Eye (tissue), 1 donor: Measurements from ENCODE around the gene OLFML1.
"Not testable (repeated sequence)": the region's sequence is repeated elsewhere in the genome, so short reads cannot be mapped to it uniquely, and the experiment has no call there.

Experiments
- DNase-seq: peaks from one replicate; pipeline ENCODE4 v3.0.0-alpha.2; 2015

The OLFML1 gene

DNA sequence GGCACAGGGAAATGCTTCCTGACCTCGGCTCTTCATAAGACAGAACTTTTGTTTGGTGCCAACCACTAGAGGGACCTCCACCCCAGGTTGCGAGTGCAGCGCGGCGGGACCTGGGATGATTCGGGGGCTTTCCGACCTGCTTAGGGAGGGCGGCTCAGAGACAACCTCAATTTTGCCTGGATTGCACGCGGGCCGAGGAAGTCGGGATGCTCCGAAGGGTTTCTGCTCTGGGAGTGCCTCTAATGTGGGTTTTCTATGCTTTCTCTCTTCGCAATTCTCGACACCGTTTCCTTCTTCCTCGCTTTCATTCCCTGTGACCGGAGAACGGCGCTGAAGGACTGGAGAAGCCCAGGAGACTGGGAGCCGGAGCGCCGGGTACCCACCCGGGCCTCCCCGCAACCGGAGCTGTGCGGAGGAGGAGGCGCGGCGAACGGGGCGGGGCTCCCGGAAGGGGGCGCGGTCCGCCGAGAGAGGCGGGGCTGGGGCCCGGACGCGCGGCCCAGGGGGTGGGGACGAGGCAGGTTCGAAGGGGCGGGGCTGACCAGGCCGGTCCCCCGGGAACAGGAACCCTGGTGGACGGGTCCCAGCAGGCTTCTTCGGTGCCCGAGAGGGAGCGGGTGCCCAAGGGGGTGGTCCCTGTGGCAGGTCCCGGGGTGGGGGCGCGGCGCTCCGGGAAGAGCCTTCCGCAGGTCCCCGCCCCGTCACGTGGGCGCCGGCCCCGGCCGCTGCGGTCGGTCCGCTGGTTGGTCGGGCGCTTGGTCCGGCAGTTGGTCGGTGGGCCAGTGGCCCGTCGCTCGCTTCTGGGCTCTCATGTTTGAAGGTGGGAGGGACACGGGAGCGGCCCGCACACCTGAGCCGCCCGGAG, 28.2 kb downstream of the OLFML1 start, which contains the start of gene PPFIBP2:
PPFIBP2 (plus strand) TSS at position 766 of the 865 bp plus-strand sequence. CDS start 35,477 bp downstream, outside the sequence.
- peak; percentile 92 for DNase-seq

DNA sequence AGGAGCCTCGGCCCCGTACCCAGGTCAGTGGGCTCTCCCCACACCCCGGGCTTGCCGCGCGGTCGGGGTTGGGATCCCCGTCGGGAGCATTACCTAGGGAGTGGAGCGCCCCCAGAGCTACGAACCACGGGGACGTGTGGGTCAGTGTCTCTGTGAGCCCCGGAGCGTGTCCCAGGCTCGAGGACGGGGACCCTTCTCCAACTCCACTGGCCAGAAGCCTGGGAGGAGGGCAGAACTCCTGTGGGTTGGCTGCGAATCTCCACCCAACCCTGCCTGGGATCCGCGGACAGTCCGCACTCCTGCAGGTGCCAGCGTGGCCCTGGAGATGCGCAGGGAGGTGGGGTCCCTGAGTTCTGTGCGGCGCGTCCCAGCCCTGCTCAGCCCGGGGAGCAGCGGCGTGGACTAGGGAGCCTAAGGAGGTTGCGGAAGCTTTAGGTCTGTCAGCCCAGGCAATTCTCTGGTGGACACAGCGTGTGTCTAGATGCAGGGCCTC, 28.8 kb downstream of the OLFML1 start:
- DNase-seq, result no peak

DNA sequence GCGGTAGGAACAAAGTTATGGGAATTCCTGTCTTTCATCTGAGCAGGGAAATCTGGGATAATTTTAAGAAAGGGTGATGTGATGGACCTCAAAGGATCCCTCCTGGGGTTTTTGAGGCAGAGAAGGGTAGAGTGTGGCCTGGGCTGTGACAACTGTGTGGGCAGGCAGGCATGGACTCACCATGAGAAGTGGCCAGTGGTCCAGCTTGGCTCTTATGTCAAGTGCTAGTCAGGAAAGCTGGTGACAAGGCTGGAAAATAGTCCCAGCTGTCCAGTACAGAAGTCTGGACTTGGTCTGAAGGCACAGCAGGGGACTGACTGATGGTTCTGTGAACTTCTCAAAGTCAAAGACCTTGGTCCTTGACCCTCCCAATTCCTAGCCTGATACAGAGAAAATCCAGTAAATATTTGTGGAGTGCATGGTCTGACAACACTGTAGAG, 30.2 kb downstream of the OLFML1 start:
- no peak for DNase-seq

DNA sequence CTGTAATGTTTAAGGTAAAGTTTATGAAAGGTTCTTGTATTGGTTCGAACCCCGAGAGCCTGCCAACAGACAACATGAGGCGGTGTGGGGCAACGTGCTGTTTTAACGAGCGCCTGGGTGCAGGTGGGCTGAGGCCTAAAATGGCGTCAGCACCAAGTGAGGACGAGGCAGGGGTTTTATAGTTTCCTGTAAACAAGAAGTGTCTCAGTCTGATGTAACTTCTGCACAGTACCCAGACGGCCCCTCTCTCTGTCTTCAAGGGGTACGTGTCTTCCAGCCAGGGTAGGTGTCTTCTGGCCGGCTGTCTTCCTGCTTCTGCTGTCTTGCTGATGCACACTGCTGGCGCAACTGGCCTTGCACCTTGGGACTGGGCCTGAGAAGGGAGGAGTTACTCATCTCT, 31.2 kb downstream of the OLFML1 start:
- no peak for DNase-seq

DNA sequence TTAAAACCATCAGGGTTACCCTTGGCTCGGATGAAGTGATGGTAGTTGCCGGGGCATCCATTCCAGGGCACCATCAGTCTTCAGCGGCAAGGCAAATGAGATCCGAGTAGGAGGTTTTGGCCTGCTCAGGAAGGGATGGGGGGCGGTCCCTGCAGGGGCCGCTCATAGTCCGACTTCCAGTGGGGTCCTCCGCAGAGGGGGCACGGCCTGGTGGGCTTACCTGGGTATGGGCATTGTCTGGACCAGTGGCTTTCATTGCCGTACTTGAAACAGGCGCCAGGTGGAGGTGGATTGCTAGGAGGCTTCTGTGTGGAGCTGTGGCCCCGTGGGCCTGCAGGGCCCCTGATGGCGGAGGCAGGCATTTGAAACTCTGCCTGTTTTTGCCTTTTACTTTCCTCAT, 32.4 kb downstream of the OLFML1 start:
- DNase-seq, result not testable (repeated sequence)

DNA sequence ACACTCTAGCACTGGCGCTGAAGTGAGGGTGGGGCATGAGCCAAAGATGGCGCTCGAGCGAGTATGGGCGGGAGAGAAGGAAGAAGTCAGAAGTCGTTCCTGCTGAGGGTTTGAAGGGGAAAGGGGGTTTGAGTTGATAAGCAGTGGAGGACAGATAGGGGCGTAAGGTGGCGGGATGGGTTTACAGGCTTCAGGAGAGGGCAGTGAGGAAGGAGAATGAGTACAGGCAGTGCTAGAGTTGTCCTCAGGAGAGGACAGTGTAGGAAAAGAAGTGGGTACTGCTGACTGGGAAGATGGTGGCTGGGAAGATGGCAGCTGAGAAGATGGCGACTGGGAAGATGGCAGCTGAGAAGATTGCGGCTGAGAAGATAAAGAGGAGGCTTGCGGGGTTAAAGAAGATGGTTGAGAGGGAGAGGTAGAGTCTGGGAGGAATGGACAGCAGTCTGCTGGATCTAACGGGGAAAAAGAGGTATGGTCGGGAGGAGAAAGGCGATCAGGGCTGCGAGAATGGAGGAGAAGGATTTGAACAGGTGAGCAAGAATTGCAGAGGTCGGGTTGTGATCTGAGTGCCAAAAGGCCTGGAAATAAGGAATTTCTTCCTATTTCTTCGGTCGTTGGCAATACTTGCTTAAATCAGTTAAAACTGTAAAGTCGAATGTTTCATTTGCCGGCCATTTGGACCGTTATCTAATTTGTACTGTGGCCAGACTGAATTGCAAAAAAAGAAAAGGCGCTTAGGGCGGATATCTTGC, 33.7 kb downstream of the OLFML1 start:
- no peak for DNase-seq

DNA sequence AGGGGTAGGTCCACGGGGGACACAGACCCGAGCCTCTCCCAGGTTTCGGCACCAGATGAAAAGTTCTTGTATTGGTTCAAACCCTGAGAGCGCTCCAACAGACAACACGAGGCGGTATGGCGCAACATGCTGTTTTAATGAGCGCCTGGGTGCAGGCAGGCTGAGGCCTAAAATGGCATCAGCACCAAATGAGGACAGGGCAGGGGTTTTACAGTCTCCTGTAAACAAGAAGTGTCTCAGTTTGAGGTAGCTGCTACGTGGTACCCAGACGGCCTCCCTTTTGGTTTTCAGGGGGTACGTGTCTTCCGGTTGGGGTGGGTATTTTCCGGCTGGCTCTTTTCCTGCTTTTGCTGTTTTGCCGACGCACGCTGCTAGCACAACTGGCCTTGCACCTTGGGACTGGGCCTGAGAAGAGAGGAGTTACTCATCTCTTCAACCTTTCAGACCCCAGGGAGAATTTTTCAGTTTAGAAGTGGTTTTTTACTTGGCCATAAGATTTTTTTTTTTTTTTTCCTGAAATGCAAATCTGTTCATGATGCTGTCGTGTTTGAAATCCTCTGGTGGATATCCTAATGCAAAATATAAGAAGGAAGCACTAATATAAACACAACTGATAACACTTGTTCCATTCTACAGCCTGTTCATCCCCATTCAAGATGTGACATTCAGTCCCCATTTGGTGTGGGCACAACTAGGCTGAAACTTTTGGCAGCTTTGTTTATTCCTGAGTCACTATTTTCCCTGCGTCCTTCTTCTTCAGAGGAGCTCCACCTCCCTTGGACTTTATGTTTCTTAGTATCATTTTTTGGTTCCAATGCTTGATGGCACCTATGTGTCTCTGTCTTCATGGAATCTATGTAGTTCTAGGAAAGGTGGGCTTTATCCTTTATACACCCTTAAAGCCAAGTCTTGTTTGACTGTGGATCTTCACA, 35.0 kb downstream of the OLFML1 start:
- DNase-seq, result no peak

DNA sequence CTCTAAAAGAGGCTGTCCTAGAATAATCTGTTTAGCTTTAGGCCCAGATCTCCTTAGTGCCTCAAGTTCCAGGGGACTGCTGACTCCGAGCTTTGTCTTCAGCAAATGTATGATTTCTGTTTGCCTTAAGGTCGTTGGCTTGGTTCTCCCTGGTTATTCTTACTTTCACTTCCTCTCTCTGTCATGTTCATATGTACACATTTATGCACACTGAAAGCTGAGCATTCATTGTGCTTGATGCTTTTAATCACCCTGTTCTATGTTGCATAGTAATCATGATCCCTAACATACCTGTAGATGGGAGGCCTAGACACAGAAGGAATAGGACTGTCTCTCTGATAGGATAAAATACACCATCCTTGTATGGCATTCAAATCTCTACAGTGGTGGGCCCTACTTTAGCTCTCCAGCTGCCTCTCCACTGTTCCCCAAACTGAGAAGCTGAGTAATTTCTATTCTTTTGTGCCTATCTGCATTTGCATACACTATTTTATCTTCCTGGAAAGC, 35.7 kb downstream of the OLFML1 start:
- no peak for DNase-seq

DNA sequence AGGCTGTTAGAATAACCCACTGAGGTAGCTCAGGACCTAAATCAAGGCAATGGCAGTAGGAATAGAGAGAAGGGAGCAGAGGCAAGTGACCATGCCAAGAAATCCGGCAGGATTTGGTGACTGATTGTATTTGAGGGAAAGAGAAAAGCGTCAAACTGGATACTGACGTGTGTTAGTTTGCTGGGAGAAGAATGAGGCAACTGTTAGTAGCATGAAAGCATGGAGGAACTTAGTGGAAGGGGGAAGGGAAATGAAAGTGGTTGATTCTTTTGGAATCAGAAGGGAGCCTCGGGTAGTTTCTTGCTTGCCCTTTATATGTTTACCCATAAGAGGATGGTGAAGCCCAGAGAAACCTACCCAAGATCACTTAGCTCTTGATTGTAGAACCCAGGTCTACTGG, 36.8 kb downstream of the OLFML1 start:
- DNase-seq, result no peak

DNA sequence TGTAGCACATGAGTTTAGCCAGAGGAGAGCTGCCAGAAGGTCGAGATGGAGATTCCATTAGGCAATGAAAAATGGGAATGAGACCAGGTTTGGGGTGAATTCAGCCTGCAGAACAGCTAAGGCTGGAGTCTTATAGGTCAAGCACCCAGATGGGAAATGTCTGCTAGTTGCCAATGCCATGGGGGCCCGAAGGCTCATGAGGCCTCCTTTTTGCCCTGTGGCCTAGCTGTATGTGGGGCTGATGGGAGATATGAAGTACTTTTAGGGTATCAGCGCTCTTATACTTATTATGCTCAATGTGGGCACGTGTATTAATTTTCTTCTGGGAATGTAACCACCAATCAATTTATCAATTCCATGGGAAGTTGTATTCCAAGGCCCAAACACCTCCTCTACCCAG, 37.2 kb downstream of the OLFML1 start:
- no peak for DNase-seq

DNA sequence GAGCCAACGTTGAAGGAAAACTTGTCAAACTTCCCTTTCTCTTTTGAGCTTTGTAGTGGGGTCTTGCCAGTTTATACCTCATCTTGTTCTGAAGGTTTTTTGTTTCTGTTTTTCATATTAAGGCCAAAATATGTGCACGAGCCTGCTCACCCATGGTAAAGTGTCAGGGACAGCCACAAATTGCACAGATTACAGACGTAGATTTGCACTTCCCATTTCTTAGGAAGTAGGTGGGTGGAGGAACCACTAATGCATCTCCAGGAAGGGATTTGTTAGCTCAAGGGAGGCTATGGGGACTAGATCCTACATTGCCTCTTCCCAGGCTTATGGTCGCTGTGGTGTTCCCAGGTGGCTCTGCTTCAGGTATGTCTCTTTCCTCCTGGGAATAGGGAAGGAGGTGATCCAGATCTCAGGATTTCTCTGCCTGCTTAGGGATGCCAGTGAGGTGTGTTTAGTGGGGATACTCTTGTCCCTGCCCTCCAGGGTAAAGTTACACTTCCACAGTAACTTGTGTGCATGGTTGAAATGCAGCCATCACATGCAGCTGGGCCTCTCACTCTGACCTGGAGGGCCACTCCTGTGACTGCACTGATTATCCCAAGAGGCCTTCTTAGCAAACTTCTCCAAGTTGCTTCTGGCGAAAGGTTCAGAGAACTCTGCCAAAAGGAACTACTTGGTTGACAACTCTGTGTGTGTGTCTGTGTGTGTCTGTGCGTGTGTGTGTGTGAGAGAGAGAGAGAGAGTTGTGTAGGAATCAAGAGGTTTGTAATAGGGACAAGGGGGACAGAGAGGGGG, 38.3 kb downstream of the OLFML1 start:
- no peak for DNase-seq

DNA sequence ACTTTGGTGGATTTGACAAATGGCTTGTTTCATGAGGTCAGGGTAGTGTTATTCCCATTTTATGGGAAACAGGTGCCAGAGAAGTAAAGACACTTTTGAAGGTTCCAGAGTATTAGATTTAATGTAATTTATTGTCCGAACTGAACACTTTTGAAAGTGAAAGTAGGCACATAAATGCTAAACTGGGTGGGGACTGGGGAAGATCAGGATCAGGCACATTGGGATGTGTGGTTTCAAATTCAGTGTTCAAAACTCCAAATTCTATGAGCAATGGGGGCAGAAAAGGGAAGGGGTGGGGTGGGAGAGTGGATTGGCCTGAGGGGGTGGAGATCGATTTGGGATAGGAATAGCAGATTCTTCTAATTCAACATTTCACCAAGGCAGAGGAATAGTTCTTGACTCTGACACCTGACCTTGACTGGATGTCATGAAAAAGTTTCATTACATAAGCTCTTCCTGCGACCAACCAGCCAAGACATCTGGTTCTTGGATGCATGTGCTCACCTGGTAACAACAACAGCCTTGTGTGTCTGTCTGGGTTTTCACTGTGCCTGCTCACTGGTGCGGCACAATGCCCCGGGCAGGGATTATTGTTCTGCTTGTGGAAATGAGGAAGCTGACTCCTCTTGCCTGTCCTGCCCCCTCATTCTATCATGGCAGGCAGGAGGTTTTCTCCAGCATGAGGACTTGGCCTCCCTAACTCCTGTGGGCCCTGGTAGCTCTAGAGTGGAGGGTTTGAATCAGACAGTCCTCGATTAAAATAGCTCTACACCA, 39.3 kb downstream of the OLFML1 start:
- no peak for DNase-seq

DNA sequence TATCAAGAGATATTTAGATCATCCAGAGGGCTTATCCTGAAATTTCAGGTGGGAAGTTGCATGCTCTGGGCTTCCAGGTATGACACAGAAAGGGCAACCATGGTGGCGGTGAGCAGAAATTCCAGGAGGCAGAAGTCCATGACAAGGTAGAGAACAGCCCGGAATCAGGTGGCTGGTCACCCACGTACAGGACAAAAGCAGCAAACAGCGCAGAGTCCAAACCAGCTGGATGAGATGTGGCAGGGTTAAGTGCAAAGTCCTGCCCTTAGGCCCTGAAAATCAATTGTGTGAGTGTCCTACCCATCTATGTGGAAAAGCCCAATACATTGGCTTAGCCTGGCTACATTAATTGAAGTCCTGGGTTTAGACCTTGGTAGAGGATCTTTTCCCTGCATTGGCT, 40.1 kb downstream of the OLFML1 start:
- DNase-seq, result no peak

DNA sequence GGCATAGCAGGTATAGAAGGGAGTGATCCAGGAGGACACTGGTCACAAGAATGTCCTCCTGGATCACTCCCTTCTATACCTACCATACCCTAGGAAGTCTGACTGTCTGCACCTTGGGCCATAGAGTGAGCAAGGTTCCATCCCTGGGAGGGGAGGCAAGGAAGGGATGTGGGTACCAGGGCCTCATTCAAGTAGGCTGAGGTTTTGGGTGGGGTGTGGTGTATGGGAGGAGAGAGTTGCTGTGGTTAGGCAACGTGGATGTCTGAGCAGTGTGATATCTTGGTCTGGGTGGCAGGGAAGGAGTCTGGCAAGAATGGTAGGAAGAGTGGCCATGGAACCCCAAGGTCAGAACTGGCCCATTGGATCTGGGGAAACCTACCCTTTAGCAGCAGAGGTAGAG, 41.7 kb downstream of the OLFML1 start:
- DNase-seq, result no peak

DNA sequence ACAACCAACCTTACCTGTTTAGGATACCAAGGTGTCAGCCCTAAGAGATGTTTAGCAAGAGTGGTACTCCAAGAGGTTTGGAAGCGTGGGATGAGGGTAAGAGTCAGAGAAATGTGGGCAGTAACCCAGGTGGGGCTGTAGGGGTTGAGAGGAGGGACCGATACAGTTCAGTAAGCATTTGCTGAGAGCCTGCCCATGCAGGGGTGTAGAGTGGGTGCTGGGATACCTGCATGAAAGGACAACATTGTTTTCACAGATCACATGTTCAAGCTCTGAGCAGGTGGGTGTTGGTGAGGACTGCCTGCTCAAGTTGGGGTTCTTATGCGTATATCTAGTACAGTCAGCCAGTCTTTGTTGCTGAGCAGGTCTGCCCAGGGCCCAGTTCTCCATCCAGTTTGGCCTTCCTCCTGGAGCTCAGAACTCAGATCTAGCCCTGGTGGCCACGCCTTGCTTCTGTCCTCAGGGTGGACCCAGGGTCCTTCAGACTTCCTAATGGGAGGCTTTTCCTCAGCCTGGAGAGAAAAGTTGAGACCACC, 43.3 kb downstream of the OLFML1 start:
- DNase-seq, result no peak

DNA sequence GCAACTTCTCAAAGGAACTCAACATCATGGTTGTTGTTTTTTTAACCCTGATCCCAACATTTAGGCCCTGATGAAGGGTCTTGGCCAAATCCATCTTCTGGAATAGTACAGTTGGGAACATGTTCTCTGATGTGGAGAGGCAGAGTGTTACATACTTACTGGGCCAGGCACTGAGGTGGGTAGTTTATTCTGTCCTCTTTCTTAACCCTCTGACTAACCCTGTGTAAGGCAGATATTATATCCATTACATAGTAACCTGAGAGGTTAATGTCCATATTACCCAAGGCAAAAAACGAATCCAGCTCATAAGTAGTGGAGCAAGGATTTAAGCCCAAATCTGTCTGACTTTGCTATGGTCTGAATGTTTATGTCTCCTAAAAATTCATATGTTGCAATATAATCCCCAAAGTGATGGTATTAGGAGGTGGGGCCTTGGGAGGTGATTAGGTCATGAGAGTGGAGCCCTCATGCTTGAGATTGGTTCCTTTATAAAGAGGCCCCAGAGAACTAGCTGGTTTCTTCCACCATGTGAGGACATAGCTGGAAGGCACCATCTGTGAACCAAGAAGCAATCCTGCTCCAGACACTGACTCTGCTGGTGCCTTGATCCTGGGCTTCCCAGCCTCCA, 44.8 kb downstream of the OLFML1 start:
- DNase-seq, result no peak

DNA sequence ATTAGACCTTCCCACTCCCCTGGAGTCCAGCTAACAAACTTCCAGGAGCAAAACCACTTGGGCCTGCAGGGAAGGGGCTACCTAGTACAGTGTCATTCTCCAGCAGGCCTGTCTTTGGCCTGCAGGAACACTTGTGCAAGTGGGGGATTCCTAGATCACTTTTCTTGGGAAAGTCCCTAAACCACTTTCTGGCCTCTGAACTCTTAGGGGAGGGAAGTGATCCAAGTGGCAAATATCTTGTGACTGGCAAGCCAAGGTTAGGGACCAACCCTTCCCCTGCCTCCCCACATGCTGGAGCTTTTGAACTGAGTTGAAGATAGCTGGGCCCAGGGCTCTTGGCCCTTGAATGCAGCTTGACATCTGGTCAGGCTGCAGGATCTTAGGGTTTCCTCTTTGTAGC, 45.7 kb downstream of the OLFML1 start:
- no peak for DNase-seq

DNA sequence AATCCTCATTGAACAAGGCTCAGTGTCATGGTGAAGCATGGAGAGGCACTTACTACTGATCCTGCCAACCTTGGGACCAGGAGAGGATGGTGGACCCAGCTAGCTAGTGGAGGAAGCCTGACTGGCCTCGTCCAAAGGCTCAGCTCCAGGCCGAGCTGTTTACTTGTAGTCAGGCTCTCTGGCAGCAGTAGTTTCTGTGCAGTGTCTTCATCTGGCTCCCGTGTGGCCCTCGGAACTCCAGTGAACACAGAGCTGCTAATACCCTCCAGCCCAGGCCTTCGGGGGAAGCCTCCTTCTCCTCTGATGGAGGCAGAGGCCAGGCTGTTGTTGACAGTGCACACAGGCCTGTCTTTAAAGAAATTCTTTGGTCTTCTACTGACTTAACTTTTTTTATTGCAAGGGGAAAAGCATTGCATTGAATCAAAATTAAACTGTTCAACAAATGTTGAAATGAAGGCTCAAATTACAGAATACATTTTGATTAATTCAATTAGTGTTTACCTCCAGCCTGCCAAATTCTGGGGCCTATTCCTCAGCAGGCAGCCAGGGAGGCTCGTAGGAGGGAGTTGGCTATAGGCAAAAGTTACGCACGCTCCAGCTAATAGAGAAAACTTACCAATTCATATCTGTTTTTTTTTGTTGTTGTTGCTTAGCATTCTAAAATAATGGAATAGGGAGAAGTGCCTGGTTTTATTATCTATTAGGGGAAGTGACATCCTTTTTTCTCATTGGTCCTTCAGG, 47.3 kb downstream of the OLFML1 start:
- DNase-seq, result no peak
